HG03457 (cell line): ENCODE data around the gene ENPP5.
A peak's percentile ranks its signal among the peaks of the same experiment; 100 is the strongest.
"Not testable (repeated sequence)": the region's sequence is repeated elsewhere in the genome, so short reads cannot be mapped to it uniquely, and the experiment has no call there.

Experiments used
- ATAC-seq: cut with Tn5 transposase; IDR thresholded peaks from one replicate; pipeline ENCODE4 v1.9.1; 2021; ENCODE audit warnings: moderate number of reproducible peaks; ENCODE audit not compliant: unreplicated experiment

ENPP5 gene

DNA sequence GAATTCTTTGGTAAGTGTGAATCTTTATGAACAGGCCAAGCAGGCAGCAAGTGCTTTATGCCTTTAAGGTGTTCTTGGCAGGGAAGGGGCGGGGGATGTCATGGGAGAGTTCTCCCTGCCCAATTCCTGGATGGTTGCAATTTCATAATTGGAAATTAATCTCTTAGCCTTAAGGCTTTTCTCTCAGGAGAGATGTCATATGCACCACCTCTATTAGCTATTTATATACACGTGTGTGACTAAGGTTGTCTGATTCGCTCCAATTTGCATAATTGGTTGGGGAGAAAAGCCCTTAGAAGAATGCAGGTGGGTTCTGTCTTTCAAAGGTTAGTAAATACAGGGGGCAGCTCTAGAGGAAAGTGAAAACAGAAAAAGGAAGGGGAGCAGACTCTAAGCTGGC, 5.2 kb upstream of the ENPP5 start:
- no peak for ATAC-seq

DNA sequence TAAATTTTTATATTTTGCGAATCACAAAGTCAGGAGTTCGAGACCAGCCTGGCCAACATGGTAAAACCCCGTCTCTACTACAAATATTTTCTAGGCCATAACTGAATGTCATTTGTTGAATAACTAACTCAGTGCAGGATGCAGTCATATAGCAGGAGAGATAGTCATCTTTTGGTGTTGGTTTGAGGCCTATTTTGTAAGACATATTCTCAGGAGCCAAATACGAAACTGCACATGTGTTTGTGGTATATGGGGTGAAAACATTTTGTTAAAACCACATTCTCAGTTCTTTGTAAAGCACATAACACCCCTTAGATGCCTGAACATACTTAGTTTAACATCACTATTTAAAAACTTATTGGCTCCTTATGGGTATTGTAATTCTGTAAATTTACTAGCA, 4.7 kb upstream of the ENPP5 start:
- ATAC-seq, result peak; percentile 70

DNA sequence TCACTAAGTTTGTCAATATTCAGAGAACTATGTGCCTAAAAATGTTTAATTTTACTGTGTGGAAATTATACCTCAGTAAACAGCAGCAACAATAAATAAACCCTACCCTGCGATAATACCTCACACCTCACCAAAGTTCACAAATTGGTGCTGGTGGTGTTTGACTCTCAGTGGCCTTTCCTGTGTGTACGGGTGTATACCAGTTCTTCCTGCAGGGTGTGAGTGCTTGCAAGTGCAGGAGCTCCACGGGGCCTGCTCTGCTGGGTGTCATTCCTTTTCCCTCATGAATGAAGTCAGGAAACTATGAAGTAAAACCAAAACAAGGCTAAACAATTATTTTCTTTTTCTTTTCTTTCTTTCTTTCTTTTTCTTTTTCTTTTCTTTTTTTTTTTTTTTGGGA, 4.1 kb upstream of the ENPP5 start:
- no peak for ATAC-seq

DNA sequence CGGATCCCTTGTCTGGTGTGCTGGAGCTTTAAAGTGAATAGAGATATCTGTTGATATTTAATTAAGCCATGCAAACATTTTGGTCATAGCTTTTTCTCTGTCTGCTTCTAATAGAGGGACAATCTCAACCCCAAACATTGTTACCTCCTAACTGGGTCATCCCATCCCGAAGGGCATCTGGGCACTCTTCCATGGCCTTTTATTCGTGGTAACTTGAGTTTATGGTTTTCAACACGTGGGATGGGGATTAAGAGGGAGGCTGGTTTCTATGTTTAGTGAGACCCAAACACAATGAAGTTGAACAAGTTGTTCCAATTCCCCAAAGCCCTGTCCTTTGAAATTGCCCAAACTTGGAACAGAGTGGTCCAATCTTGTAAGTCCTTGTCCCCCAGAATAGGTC, 1.4 kb upstream of the ENPP5 start:
- no peak for ATAC-seq

DNA sequence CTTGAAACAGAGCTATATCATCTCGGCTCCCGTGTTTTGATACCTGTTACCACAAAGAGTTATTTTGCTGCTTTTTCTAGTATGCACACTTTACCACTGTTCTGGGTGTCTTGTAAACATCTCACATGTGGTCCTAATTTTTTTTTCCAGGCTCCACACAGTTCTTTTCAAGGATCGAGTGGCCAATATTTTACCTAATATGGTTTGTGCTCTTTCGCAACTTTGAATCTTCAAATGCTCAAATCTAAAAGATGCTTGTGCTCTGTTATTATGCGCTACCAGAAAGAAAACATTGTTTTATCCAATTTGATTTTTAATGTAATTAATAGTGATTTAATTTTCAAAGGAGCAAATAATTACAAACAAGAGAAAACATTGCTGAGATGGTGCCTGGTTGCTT, 10.7 kb downstream of the ENPP5 start:
- no peak for ATAC-seq

DNA sequence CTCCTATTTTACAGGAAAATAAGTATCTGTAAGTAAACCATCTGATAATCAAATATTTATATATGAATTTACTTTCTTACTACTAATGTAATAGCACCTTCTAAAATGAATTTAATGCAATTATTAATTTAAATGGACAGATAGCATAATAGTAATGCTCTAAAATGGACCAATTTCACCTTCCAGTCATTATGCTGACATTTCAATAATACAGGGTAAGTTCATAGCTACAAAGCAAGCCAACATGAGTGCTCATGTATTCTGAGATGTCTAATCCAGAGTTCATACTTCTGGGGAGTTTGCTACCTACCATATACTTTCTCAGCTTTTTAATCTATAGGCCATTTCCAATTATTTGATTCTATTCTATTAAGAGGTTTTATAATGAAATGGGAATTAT, 11.6 kb downstream of the ENPP5 start:
- no peak for ATAC-seq

DNA sequence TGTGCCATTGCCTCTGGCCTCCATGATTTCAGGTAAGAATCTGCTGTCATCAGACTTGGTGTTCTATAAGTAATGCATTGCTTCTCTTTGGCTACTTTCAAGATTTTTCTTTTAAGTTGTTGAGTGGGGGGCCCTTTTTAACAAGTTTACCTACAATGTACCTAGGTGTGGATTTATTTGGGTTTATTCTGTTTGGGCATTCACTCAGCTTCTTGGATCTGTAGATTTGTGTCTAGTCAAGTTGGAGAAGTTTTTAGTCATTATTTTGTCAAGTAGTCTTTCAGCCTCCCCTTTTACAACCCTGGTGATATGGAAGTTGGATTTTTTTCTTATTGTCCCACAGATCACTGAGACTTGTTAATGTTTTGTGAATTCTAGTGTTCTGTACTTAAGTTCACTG, 14.1 kb downstream of the ENPP5 start:
- ATAC-seq, result no peak

DNA sequence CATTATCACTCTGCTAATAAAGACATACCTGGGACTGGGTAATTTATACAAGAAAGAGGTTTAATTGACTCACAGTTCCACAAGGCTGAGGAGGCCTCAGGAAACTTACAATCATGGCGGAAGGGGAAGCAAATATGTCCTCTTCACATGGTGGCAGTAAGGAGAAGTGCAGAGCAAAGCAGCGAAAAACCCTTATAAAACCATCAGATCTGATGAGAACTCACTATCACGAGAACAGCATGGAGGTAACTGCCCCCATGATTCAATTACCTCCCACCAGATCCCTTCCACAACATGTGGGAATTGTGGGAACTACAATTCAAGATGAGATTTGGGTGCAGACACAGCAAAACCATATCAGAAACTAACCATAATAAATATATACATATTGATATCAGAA, 21.7 kb downstream of the ENPP5 start:
- ATAC-seq, result not testable (repeated sequence)

DNA sequence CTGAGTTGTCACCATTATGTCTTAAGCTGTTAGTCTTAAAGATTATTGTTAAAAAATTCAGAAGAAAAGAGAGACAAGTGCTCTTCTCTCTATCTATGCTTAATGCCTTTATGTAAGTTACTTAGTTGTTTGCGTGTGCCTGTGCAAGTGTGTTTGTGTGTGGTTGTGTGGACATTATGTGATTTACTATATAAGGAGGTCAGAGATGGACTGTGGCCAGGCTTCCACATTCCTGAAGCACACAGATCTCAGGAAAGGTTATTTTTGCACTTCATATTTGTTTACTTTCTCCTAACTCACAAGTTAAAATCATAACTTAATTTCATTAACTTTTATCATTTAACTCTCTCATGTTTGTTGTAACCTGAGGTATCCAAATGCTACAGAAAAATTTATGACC, 26.5 kb downstream of the ENPP5 start:
- no peak for ATAC-seq

DNA sequence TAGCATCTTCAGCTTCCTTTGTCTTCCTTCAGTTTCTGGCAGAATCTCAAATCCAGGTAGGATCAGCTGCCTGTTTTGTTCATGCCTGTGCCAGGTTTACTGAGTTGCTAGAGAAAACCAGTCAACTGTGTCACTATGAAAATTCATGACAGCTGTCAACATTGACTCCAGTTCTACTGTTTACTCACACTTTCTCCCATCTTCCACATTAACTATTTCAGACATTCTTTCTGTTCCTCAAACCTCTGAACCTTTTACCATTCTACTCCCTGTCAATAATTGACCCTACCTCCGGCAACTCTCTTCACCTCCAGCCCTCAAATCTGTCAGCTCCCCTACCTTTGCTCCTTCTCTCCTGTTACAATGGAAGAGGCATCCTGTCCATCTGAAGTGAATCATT, 32.5 kb downstream of the ENPP5 start:
- peak; percentile 73 for ATAC-seq

DNA sequence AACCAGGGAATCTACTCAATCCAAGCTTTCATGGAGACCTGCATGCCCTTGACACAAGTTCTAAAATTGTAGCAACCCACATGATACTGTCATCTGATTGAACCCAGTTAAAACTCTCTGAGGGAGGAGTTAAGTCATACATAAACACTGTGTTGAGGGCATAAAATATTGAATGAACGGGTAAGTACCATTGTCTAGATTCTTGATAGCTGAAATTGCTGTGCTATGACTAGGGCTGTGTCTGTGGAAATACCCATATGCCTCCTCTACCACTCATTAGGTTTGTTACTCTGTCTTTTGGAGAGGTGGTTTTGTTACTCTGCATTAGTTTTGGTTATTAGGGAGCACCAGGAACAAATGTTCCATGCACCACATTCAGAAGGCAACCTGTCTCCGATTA, 33.4 kb downstream of the ENPP5 start:
- peak; percentile 36 for ATAC-seq

DNA sequence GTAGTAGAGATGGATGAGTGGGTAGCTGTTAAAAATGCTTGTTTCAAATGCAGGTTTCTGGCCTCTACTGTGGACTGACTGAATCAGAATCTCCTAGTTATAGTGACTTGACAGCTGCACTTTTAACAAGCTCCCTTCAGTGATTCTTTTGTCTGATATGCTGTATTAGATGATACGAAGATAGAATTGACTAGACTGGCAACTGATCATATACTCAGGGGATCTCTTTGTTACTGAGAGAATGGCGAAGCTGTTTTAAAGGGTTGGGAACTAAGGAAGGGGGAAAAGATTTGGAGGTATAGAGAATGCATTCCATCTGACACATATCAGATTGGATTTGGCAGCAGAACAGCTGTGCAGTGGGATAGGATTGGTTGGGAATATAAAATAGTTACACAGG, 33.9 kb downstream of the ENPP5 start:
- no peak for ATAC-seq

DNA sequence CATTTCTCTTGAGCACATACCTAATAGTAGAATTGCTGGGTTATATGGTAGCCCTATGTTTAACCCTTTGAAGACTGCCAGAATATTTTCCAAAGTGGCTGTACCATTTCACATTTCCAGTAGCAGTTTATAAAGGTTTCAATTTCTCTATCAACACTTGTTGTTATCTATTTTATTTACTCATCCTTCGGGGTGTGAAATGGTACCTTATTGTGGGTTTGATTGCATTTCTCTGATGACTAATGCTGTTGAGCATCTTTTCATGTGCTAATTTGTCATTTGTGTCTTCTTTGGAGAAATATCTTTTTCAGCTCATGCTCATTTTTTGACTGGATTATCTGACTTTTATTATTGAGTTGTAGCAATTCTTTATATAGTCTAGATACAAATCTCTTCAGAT, 35.6 kb downstream of the ENPP5 start:
- no peak for ATAC-seq

DNA sequence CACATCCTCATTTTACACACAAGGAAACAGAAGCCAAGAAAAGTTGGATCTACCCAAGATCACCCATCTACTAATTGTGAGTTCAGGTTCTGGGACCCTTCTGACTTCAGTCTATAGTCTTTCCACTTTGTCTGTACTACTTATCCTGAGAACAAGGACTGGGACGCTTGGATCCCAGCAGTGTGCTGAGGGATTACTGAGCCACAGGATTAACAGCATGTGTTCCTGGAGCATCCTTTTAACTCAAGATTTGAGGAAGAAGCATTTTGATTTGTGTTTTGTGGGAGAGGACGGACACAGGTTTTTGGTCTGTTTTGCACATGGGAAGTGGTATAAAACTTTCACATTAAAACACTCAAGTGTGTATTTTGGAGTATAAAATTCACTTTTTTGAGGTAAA, 36.6 kb downstream of the ENPP5 start:
- no peak for ATAC-seq

DNA sequence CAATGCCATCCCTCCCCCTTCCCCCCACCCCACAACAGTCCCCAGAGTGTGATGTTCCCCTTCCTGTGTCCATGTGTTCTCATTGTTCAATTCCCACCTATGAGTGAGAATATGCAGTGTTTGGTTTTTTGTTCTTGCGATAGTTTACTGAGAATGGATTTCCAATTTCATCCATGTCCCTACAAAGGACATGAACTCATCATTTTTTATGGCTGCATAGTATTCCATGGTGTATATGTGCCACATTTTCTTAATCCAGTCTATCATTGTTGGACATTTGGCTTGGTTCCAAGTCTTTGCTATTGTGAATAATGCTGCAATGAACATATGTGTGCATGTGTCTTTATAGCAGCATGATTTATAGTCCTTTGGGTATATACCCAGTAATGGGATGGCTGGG, 39.5 kb downstream of the ENPP5 start:
- not testable (repeated sequence) for ATAC-seq

DNA sequence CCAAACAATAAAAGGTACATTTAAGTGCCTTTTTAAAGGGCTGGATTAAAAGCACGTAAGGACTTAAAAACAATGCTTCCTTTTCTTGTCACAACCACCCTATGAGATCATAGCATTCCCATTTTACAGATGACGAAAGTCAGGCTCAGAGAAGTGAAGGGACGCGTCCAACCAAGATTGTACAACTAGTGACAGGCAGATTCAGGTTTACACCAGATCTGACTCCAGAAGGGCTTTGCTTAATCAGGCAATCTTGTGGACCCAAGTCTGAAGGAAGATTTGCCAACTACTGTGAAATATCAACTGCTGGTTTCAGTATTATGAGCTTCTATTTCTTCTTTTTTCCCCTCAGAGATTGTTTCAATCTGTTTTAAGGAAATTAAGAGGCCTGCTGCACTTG, 40.1 kb downstream of the ENPP5 start:
- no peak for ATAC-seq

DNA sequence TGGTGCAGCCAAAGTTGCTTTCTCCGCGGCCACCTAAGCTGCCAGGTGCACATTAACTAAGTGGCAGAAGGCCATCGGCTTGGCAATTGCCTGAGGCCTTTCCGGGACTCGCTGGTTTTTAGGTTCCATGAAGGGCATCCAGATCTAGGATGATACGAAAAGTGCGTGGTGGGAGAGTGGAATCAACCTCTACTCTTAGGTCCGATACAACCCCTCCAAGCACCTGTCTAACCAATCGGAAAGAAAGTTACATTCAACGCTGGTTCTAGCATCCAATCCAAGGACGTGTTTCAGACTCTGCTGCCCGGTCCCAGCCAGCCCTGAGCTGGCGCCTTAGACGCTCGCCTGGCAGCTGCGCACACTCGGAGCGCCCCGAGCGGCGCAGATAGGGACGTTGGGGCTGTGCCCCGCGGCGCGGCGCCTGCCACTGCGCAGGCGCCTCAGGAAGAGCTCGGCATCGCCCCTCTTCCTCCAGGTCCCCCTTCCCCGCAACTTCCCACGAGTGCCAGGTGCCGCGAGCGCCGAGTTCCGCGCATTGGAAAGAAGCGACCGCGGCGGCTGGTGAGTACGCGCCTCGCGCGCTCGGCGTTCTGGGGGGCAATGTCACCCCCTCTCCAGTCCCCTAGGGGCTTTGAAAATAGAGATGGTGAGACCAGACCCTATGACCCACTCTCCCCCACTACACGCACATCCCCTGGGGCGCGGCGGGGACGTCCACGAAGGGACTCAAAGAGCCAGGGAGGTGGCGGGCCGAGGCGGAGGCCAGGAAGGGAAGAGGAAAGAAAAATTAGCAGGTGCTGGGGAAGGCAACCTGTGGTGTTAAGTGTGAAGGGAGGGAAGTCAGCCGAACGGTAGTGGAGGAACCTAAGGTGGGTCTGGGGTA, 40.9 kb downstream of the ENPP5 start, which contains the start of gene ENPP4:
Gene ENPP4 (plus strand): TSS at position 361 of the 883 bp plus-strand sequence. CDS start 9,595 bp downstream, outside the sequence.
- peak; percentile 98 for ATAC-seq

DNA sequence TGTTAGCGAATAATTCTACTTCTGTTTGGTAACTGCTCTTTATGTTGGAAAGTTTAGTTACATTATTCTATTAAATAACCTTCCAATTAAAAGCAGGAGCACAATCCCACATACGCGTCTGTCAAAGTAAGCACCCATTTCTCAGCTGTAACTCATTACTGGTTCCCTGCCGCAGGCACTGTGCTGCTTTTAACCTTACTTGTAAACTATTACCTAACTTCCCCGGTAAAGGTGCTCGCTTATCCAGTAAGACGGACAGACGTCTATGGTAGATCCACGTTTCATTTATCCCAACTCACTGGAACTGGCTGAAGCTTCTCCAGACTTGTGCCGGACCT, 41.5 kb downstream of the ENPP5 start:
- no peak for ATAC-seq

DNA sequence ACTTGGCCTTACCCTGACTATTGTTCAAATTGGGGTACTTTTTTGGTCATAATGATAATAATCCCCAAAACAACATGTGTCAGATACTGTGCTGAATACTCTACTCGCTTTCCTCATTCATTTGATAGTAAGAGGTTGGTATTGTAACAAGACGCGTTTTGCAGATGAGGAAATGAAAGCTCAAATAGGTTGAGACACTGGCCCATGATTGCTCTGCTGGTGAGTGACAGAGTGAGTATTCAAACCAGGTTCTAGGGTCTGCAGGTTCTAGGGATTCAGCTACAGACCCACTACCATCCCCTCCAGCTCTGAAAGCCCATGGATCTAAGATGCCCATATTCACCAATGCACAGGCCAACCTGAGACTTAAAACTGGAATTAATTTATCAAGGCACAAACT, 42.3 kb downstream of the ENPP5 start:
- no peak for ATAC-seq

DNA sequence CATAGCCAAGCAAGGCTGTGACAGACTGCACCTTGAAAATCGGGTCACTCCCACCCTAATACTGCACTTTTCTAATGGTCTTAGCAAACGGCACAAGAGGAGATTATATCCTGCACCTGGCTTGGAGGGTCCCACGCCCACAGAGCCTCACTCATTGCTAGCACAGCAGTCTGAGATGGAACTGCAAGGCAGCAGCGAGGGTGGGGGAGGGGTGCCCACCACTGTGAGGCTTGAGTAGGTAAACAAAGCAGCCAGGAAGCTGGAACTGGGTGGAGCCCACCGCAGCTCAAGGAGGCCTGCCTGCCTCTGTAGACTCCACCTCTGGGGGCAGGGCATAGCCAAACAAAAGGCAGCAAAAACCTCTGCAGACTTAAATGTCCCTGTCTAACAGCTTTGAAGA, 51.1 kb downstream of the ENPP5 start:
- not testable (repeated sequence) for ATAC-seq

DNA sequence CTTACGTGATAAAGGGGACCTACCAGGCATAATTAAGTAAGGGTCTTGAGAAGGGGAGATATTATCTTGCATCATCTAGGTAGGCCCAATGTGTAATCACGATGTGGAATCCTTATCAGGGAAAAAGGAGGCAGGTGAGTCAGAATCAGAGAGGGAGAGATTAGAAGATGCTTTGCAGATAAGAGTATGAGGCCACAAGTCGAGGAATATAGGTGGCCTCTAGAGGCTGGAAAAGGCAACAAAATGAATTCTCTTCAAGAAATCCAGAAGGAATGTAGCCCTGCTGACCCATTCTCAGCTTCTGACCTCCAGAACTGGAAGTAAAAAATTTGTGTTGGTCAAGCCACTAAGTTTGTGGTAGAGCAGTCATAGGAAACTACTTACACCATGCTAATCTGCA, 51.9 kb downstream of the ENPP5 start:
- no peak for ATAC-seq

DNA sequence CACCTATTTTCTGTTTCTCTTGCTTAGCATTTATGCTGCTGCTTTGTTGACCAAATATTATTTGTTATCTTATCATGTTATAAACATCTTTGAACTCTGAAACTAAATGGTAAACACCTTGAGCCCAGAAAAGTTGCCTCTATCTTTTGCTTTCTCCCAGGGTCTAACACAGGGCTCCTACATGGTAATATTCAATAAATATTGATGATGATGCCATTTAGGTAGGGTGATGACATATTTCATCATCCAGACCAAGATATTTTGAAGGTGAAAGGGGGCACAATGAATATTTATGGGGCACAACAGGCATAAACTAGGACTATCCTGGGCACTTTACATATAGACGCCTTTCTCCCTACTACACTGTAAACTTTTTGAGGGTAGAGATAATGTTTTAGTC, 52.6 kb downstream of the ENPP5 start:
- ATAC-seq, result no peak

DNA sequence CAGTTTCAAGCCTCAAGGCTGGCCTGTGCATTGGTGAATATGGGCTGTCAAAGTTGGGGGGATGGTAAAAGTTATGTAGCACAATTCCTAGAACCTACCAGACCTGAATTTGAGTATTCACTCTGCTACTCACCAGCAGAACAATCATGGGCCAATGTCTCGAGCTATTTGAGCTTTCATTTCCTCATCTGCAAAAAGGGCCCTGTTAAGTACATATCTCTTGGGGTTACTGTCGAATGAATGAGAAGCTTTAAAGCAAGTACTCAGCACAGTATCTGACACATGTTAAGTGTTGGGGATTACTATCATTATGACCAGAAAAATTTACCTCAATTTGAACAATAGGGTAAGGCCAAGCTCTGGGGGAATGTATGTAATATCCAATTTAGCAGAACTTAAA, 54.5 kb downstream of the ENPP5 start:
- no peak for ATAC-seq
